ENCODE data around the gene ACTR6. TPM values are rescaled to one million over a fixed set of nuclear protein-coding genes. Genes with fewer than 3 reads are reported as not detected.

ACTR6 gene
- total and polyA plus RNA-seq, 9 of the 15 experiments (the other 6 are each of a cell fraction or from before 2014, with no cell fraction given): 26.1 to 109 (median 70.9) TPM

GRCh38 chr12:100166232-100166631 is 34.4 kb upstream of the ACTR6 start (continued):
- no peak for TF ChIP-seq PREB (CRISPR knock-in tag; IDR thresholded peaks at IDR 0.05)

- no peak for ATAC-seq
- TF ChIP-seq ZHX1 (conservative IDR thresholded peaks at IDR 0.05; ENCODE audit: low read length) (no peak), SMARCA5 (IDR thresholded peaks at IDR 0.05) (no peak), CBFA2T2 (conservative IDR thresholded peaks at IDR 0.05) (no peak), ARHGAP35 (IDR thresholded peaks at IDR 0.05; ENCODE audit: partially characterized antibody) (no peak), SFPQ (IDR thresholded peaks at IDR 0.05; ENCODE audit: low read depth, low read length) (no peak), CCAR2 (IDR thresholded peaks at IDR 0.05; ENCODE audit: low read depth, low read length) (no peak), ZNF445 (CRISPR knock-in tag; IDR thresholded peaks at IDR 0.05; ENCODE audit: low read depth) (no peak), E2F3 (CRISPR knock-in tag; IDR thresholded peaks at IDR 0.05) (no peak), ZEB2 (IDR thresholded peaks at IDR 0.05) (no peak), ZSCAN29 (IDR thresholded peaks at IDR 0.05) (no peak), NR3C1 (CRISPR knock-in tag; IDR thresholded peaks at IDR 0.05) (no peak)
- Histone ChIP-seq H3K9me3 (replicated peaks; ENCODE audit: control insufficient read depth, insufficient read depth, low read depth, low read length) (no peaks in the 10 kb centered on the region), H3K9ac (ENCODE audit: insufficient read depth in 1 of 2, low read depth in 2 of 2, low read length in 2 of 2) (no peak overlapping the region), H3K9me1 (ENCODE audit: control insufficient read depth, insufficient read depth, low read length) (no peaks in the 10 kb centered on the region), H3K27me3 (ENCODE audit: control insufficient read depth in 2 of 2, insufficient read depth in 2 of 2, low read length in 2 of 2) (no peaks in the 10 kb centered on the region), H3K4me2 (ENCODE audit: insufficient read depth, low read length) (no peak overlapping the region), H3K4me3 (no peak overlapping the region), H3K36me3 (ENCODE audit: control insufficient read depth, insufficient read depth, low read length) (no peaks in the 10 kb centered on the region), H4K20me1 (replicated peaks; ENCODE audit: control insufficient read depth, insufficient read depth, low read length) (no peaks in the 10 kb centered on the region), H3K4me1 (replicated peaks in 1 of 2; ENCODE audit: control insufficient read depth in 2 of 2, insufficient read depth in 2 of 2, low read length in 2 of 2) (peaks cover 0 to 10% of the 10 kb centered on the region in 2 experiments; a peak in 3 of 5 replicates), H3K27ac (ENCODE audit: extremely low read depth, low read depth, low read length) (no peak overlapping the region), H2AFZ (ENCODE audit: low read depth, low read length) (no peak overlapping the region), H3K79me2 (ENCODE audit: control insufficient read depth, insufficient read depth, low read length) (no peaks in the 10 kb centered on the region)
- ChIA-PET POLR2A (interaction anchor here (1.1 kb wide), 1 partner anchor 24 kb away, joined by 3 read pairs; no protein-coding TSS in a partner anchor), CTCF (ENCODE audit: low intra/inter-chr PET ratio) (no interaction called here)
- in situ Hi-C loops (cut with MboI): no loop called here
- no peak for DNase-seq (ENCODE audit: extremely low read depth in 1 of 4, low spot score in 3 of 4)
- intact Hi-C loops (cut with micrococcal nuclease): no loop called here
- FAIRE-seq: no peak
- no TSS peak for BruUV-seq (replicated peaks)
- 49% methylated on average over 4 of the region's 4 CpGs for WGBS (ENCODE audit: insufficient coverage, low coverage, missing lambda C conversion rate)
Observed at GRCh38 chr12:100168562-100168961, 32.1 kb upstream of the ACTR6 start.

All from K562 (cell line).